Calu3 (cell line): Measurements from ENCODE around the gene BRDT. TPM values are rescaled to one million over a fixed set of nuclear protein-coding genes. Genes with fewer than 3 reads are reported as not detected.
"Not testable (repeated sequence)": the region's sequence is repeated elsewhere in the genome, so short reads cannot be mapped to it uniquely, and the experiment has no call there.

ENCODE experiments used
- BruUV-seq: library from RNA; stranded (reverse); fragments of 400-500 nt; replicated peaks from 2 replicates; lab custom pipeline; 2021; lab: Mats Ljungman, UMichigan
- CTCF ChIA-PET: fragments of 300-600 bp; sonication (Branson Sonifier 250); formaldehyde crosslinking; loops from one replicate; lab custom pipeline; 2022; ENCODE audit warnings: antibody characterized with exemption; lab: Charles Lee
- DNase-seq: peaks from one replicate; pipeline ENCODE4 v3.0.0; 2022
- H3K27ac Mint-ChIP-seq: one replicate; pipeline ENCODE4 v1.8.0; 2022; ENCODE audit warnings: mixed read lengths; ENCODE audit not compliant: unreplicated experiment
- H3K27me3 Mint-ChIP-seq: one replicate; pipeline ENCODE4 v1.8.0; 2022; ENCODE audit warnings: mixed read lengths; ENCODE audit not compliant: unreplicated experiment
- H3K36me3 Mint-ChIP-seq: one replicate; pipeline ENCODE4 v1.8.0; 2022; ENCODE audit warnings: mild to moderate bottlenecking, moderate library complexity, mixed read lengths; ENCODE audit not compliant: insufficient read depth, unreplicated experiment
- H3K4me1 Mint-ChIP-seq: one replicate; pipeline ENCODE4 v1.8.0; 2022; ENCODE audit warnings: mild to moderate bottlenecking, low read depth, mixed read lengths; ENCODE audit not compliant: unreplicated experiment
- H3K4me3 Mint-ChIP-seq: one replicate; pipeline ENCODE4 v1.8.0; 2022; ENCODE audit warnings: mild to moderate bottlenecking, low read depth, moderate library complexity, mixed read lengths; ENCODE audit not compliant: unreplicated experiment
- H3K9me3 Mint-ChIP-seq: one replicate; pipeline ENCODE4 v1.8.0; 2022; ENCODE audit warnings: low read depth, mixed read lengths; ENCODE audit not compliant: unreplicated experiment
- intact Hi-C: fragments of 100-400 bp; cut with micrococcal nuclease; formaldehyde crosslinking; loops from one replicate; pipeline ENCODE4 v1.10.0; 2022; ENCODE audit not compliant: unreplicated experiment
- total RNA-seq: library from RNA; stranded (reverse); gene quantifications from 2 replicates; pipeline ENCODE4 v1.2.3, GENCODE V29; 2022
- TF ChIP-seq, protein P1 (sequence below): fragments of 200-600 bp; IDR thresholded peaks from one replicate; pipeline ENCODE4 v1.8.0; 2022; ENCODE audit warnings: antibody characterized with exemption; ENCODE audit not compliant: unreplicated experiment

Gene BRDT
- total RNA-seq, 1 experiment from 2014 or later, result not detected

GRCh38 chr1:92017656-92018055, 68.5 kb downstream of the BRDT start:
- CTCF ChIA-PET, result no interaction called here
- TF ChIP-seq, protein P1, sequence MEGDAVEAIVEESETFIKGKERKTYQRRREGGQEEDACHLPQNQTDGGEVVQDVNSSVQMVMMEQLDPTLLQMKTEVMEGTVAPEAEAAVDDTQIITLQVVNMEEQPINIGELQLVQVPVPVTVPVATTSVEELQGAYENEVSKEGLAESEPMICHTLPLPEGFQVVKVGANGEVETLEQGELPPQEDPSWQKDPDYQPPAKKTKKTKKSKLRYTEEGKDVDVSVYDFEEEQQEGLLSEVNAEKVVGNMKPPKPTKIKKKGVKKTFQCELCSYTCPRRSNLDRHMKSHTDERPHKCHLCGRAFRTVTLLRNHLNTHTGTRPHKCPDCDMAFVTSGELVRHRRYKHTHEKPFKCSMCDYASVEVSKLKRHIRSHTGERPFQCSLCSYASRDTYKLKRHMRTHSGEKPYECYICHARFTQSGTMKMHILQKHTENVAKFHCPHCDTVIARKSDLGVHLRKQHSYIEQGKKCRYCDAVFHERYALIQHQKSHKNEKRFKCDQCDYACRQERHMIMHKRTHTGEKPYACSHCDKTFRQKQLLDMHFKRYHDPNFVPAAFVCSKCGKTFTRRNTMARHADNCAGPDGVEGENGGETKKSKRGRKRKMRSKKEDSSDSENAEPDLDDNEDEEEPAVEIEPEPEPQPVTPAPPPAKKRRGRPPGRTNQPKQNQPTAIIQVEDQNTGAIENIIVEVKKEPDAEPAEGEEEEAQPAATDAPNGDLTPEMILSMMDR, result no peak
- intact Hi-C loops, result no loop called here
- no peak overlapping the region for H3K27ac Mint-ChIP-seq
- H3K36me3 Mint-ChIP-seq, result no peaks in the 10 kb centered on the region
- BruUV-seq, result no TSS peak
- no peak overlapping the region for H3K4me3 Mint-ChIP-seq
- no peaks in the 10 kb centered on the region for H3K27me3 Mint-ChIP-seq
- H3K9me3 Mint-ChIP-seq, result no peaks in the 10 kb centered on the region
- H3K4me1 Mint-ChIP-seq, result no peaks in the 10 kb centered on the region
- no peak for DNase-seq

GRCh38 chr1:92026042-92026441, 76.8 kb downstream of the BRDT start:
- CTCF ChIA-PET, intact Hi-C loops, H3K27me3 Mint-ChIP-seq, H3K27ac Mint-ChIP-seq, BruUV-seq, H3K9me3 Mint-ChIP-seq, H3K4me3 Mint-ChIP-seq, DNase-seq: not testable (repeated sequence)
- peaks cover 16% of the 10 kb centered on the region for H3K4me1 Mint-ChIP-seq
- H3K36me3 Mint-ChIP-seq, result peaks cover 18% of the 10 kb centered on the region

DNA sequence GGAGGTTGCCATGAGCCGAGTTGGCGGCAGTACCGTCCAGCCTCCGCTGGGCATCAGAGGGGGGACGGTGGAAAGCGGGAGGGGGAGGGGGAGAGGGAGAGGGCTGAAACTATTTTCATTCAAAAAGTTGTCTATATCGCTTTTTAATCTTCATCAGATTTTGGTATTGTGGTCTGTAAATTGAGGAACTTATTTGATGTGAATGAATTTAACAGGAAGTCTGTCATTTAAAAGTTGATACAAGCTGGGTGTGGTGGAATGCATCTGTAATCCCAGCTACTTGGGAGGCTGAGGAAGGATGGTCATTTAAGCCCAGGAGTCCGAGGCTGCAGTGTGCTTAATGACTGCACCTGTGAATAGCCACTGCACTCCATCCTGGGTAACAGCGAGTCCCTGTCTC, 77.6 kb downstream of the BRDT start:
- TF ChIP-seq, protein P1, result no peak
- Mint-ChIP-seq H3K27ac (no peak overlapping the region), H3K27me3 (no peaks in the 10 kb centered on the region), H3K36me3 (peaks cover 18% of the 10 kb centered on the region), H3K4me3 (no peak overlapping the region), H3K4me1 (peaks cover 16% of the 10 kb centered on the region), H3K9me3 (peaks cover 2% of the 10 kb centered on the region)
- no TSS peak for BruUV-seq
- CTCF ChIA-PET, result no interaction called here
- DNase-seq, result no peak
- intact Hi-C loops, result no loop called here

DNA sequence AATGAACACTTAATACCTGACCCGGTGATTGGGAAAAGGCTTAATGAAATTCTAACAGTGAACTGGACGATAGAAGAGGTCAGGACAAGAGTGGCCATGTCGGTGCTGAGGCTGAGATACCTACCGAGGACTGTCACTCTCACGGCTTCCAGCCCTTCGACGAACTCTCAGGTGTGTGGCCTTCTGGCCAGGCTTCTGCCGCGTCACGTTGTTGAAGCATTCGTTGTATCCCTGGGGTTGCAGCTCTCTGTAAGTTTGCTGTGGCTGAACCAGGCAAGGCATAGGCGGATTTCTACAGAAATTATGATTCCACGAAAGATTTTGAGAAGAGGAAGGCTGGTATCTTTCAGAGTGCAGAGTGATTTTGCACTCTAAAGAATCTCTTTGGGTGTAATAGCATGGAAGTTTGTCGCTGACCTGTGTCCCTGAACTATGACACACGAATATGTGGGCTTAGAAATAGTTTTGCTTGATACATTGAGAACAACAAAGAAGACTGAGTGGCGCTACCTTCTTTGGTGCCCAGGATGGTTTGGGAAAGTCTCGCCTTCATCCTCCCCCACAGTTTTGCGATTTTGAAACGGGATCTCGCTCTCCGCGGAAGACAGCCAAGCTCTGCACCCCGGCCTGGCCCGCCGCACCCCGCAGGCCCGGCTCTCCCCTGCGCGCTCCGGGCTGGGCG, 80.2 kb downstream of the BRDT start:
- Mint-ChIP-seq H3K27ac (peak overlapping the region; percentile 58), H3K4me1 (peaks cover 16% of the 10 kb centered on the region), H3K36me3 (peaks cover 18% of the 10 kb centered on the region), H3K27me3 (no peaks in the 10 kb centered on the region), H3K4me3 (peak overlapping the region; percentile 91), H3K9me3 (no peaks in the 10 kb centered on the region)
- CTCF ChIA-PET, result no interaction called here
- TF ChIP-seq, protein P1, result no peak
- BruUV-seq, result no TSS peak
- intact Hi-C loops, result no loop called here
- no peak for DNase-seq

GRCh38 chr1:92030656-92031107, 81.5 kb downstream of the BRDT start:
- DNase-seq, result peak; percentile 51
- CTCF ChIA-PET, result interaction anchor here (0.6 to 1.1 kb wide), 5 partner anchors 9 to 833 kb away, joined by 3 to 9 read pairs (median 4); no protein-coding TSS in a partner anchor
- TSS peak; percentile 29 for BruUV-seq

More at GRCh38 chr1:92030656-92031107, 81.5 kb downstream of the BRDT start:
- H3K27ac Mint-ChIP-seq, result peak overlapping the region; percentile 73
- H3K4me3 Mint-ChIP-seq, result peak overlapping the region; percentile 91
- H3K36me3 Mint-ChIP-seq, result peaks cover 18% of the 10 kb centered on the region
- no peaks in the 10 kb centered on the region for H3K27me3 Mint-ChIP-seq
- TF ChIP-seq, protein P1, result no peak
- H3K9me3 Mint-ChIP-seq, result no peaks in the 10 kb centered on the region
- intact Hi-C loops, result no loop called here
- peaks cover 16% of the 10 kb centered on the region for H3K4me1 Mint-ChIP-seq
